ENCODE results near the gene METTL15. TPM values are rescaled to one million over a fixed set of nuclear protein-coding genes. Genes with fewer than 3 reads are reported as not detected.

Gene METTL15
- total and polyA plus RNA-seq, 2 donors (not counting 1 experiment from before 2014, with no cell fraction given) = 3.9 to 19.7 TPM

GRCh38 chr11:28137366-28137765 is 29.2 kb downstream of the METTL15 start:
- no peaks in the 10 kb centered on the region for H3K4me1 Mint-ChIP-seq
- H3K9ac ChIP-seq (ENCODE audit: low read length) = no peak overlapping the region
- DNase-seq = no peak
- no peaks in the 10 kb centered on the region for H3K36me3 ChIP-seq (replicated peaks in 1 of 2; ENCODE audit: control extremely low read depth in 1 of 2, control insufficient read depth in 1 of 2, extremely low read depth in 1 of 2, insufficient read depth in 2 of 2, low read length in 1 of 2)
- H3K9me3 Mint-ChIP-seq (ENCODE audit: insufficient read depth) = peaks cover 8% of the 10 kb centered on the region
- H3K79me2 ChIP-seq (ENCODE audit: control insufficient read depth, insufficient read depth, low read length) = no peaks in the 10 kb centered on the region
- POLR2A ChIA-PET = no interaction called here
- no peak for TF ChIP-seq EZH2 (IDR thresholded peaks at IDR 0.05; ENCODE audit: borderline replicate concordance, insufficient read depth, low read depth, low read length, poor library complexity, severe bottlenecking)
- no peak for TF ChIP-seq CTCF (IDR thresholded peaks at IDR 0.05)
- no peaks in the 10 kb centered on the region for H3K27me3 ChIP-seq (replicated peaks in 1 of 4; ENCODE audit: control extremely low read depth in 1 of 4, control insufficient read depth in 3 of 4, insufficient read depth in 4 of 4, low read length in 3 of 4)
- no peak overlapping the region for H3K4me2 ChIP-seq (replicated peaks; ENCODE audit: low read depth, low read length, poor library complexity, severe bottlenecking)
- peaks cover 11 to 22% (median 15%) of the 10 kb centered on the region in 3 donors for H3K9me3 ChIP-seq (ENCODE audit: control extremely low read depth in 1 of 3, control insufficient read depth in 2 of 3, insufficient read depth in 1 of 3, low read length in 2 of 3)
- WGBS (ENCODE audit: insufficient coverage) = 92% methylated on average over 2 of the region's 3 CpGs
- CTCF ChIA-PET = no interaction called here
- intact Hi-C loops (cut with micrococcal nuclease) = no loop called here
- no peaks in the 10 kb centered on the region for H3K27me3 Mint-ChIP-seq
- H3K27ac ChIP-seq (ENCODE audit: low read length in 2 of 2) = no peak overlapping the region
- no peak for ATAC-seq (ENCODE audit: low read depth)
- no peak overlapping the region for H3K27ac Mint-ChIP-seq
- no peak overlapping the region for H3K4me3 Mint-ChIP-seq
- H3K4me3 ChIP-seq (ENCODE audit: control extremely low read depth in 1 of 5, extremely low read depth in 1 of 5, insufficient read depth in 1 of 5, low read depth in 2 of 5, low read length in 4 of 5) = no peak overlapping the region
- no peak overlapping the region for H2AFZ ChIP-seq (ENCODE audit: insufficient read depth, low read depth, low read length, poor library complexity, severe bottlenecking)
- no peaks in the 10 kb centered on the region for H4K20me1 ChIP-seq (ENCODE audit: control insufficient read depth, insufficient read depth, low read length, poor library complexity, severe bottlenecking)
- no peaks in the 10 kb centered on the region for H3K4me1 ChIP-seq (ENCODE audit: control insufficient read depth in 2 of 2, insufficient read depth in 2 of 2, low read length in 2 of 2)

- Histone ChIP-seq H3K4me1 (ENCODE audit: control insufficient read depth in 2 of 2, insufficient read depth in 2 of 2, low read length in 2 of 2) (no peaks in the 10 kb centered on the region), H3K4me2 (replicated peaks; ENCODE audit: low read depth, low read length, poor library complexity, severe bottlenecking) (no peak overlapping the region), H3K9me3 (ENCODE audit: control extremely low read depth in 1 of 3, control insufficient read depth in 2 of 3, insufficient read depth in 1 of 3, low read length in 2 of 3) (peaks cover 11 to 22% (median 15%) of the 10 kb centered on the region in 3 donors), H3K9ac (ENCODE audit: low read length) (no peak overlapping the region), H3K79me2 (ENCODE audit: control insufficient read depth, insufficient read depth, low read length) (no peaks in the 10 kb centered on the region), H3K27me3 (replicated peaks in 1 of 4; ENCODE audit: control extremely low read depth in 1 of 4, control insufficient read depth in 3 of 4, insufficient read depth in 4 of 4, low read length in 3 of 4) (no peaks in the 10 kb centered on the region), H2AFZ (ENCODE audit: insufficient read depth, low read depth, low read length, poor library complexity, severe bottlenecking) (no peak overlapping the region), H3K27ac (ENCODE audit: low read length in 2 of 2) (no peak overlapping the region), H3K36me3 (replicated peaks in 1 of 2; ENCODE audit: control extremely low read depth in 1 of 2, control insufficient read depth in 1 of 2, extremely low read depth in 1 of 2, insufficient read depth in 2 of 2, low read length in 1 of 2) (no peaks in the 10 kb centered on the region), H3K4me3 (ENCODE audit: control extremely low read depth in 1 of 5, extremely low read depth in 1 of 5, insufficient read depth in 1 of 5, low read depth in 2 of 5, low read length in 4 of 5) (no peak overlapping the region), H4K20me1 (ENCODE audit: control insufficient read depth, insufficient read depth, low read length, poor library complexity, severe bottlenecking) (no peaks in the 10 kb centered on the region)
- intact Hi-C loops (cut with micrococcal nuclease) = no loop called here
- no peak for ATAC-seq (ENCODE audit: low read depth)
- no CpG with 5 or more reads among the region's 1 CpG for WGBS (ENCODE audit: insufficient coverage)
- POLR2A ChIA-PET = no interaction called here
- CTCF ChIA-PET = no interaction called here
- no peaks in the 10 kb centered on the region for H3K27me3 Mint-ChIP-seq
- TF ChIP-seq EZH2 (IDR thresholded peaks at IDR 0.05; ENCODE audit: borderline replicate concordance, insufficient read depth, low read depth, low read length, poor library complexity, severe bottlenecking) = no peak
- TF ChIP-seq CTCF (IDR thresholded peaks at IDR 0.05) = no peak
- DNase-seq = no peak
- H3K9me3 Mint-ChIP-seq (ENCODE audit: insufficient read depth) = peaks cover 8% of the 10 kb centered on the region
- no peak overlapping the region for H3K4me3 Mint-ChIP-seq
- H3K4me1 Mint-ChIP-seq = no peaks in the 10 kb centered on the region
- no peak overlapping the region for H3K27ac Mint-ChIP-seq
Measured at GRCh38 chr11:28137832-28138231, 29.6 kb downstream of the METTL15 start.
